GM21390 (cell line): ENCODE measurements around the gene TMEM62.

Experiments used
- ATAC-seq: cut with Tn5 transposase; IDR thresholded peaks from one replicate; pipeline ENCODE4 v1.9.1; 2021; ENCODE audit not compliant: unreplicated experiment

TMEM62 gene

DNA sequence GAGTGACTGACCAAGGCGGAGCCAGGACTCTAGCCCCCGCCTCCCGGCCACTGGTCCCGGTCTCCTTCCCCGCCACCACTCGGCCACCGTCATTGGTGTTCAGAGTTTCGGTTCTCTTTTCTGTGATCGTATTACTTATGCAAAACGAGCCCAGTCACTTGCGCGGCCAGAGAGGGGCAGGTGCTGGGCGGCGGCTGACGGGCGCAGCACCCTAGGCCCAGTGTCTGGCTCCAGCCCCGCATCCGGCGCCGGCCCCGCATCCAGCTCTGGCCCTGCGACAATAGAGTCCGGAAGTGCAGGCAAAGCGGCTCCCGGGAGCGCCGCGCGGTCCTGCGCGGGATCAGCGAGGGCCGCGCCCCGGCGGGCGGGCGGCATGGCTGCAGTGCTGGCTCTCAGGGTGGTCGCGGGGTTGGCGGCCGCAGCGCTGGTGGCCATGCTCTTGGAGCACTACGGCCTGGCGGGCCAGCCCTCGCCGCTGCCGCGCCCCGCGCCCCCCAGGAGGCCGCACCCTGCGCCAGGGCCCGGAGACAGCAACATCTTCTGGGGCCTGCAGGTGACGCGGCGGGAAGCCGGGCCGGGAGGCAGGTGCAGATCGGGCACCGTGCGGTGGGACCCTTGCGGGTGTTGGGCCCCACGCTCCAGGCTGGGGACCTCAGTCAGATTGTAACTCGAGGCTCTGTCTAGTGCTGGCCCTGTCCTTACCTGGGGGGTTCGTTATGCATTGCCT is at the start of gene TMEM62:
TSS of gene TMEM62 (plus strand) at position 157 of the 727 bp plus-strand sequence. CDS start at position 374, 217 bp downstream.
- peak; percentile 86 for ATAC-seq

GRCh38 chr15:43085921-43086320 is 47.5 kb upstream of the TMEM62 start:
- no peak for ATAC-seq

DNA sequence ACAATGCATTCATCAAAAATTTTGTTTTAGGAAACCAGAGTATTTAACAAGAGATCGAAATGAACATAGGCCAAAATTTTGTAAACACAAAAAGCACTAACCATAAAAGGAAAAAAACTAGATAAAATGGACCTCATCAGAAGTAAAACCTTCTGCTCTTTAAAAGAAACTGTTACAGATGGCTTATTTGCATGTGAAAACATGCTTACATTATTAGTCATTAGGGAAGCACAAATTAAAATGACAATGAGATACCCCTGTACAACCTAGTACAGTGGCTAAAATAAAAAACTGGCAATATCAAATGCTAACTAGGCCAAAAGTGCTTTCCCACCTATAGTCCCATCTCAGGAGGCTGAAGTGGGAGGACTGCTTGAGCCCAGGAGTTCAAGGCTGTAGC is 46.8 kb upstream of the TMEM62 start:
- ATAC-seq: no peak

- ATAC-seq: no peak
Measured at GRCh38 chr15:43091859-43092258, 41.5 kb upstream of the TMEM62 start.

- no peak for ATAC-seq
Measured at GRCh38 chr15:43093026-43093425, 40.4 kb upstream of the TMEM62 start.

GRCh38 chr15:43094416-43095030 is 38.9 kb upstream of the TMEM62 start:
- ATAC-seq: no peak

DNA sequence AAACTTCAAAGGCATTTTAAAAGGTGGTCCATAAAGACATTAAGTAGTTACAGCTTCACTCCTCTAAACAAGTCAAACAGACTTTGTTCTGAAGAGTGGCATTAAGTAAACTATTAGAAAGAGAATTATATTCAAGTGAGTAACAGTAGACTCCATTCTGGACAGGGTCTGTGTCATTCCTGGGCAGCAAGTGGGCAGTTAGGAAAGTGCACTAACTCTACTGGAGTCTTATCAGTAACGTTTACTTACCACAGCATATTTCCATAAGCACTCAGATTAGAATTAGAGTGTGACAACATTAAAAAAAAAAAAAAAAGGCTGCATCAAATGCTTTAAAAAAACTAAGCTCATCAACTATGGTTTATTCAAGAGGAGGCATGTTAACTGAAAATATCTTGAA is 38.1 kb upstream of the TMEM62 start:
- ATAC-seq: no peak

GRCh38 chr15:43095708-43096347 is 37.6 kb upstream of the TMEM62 start:
- no peak for ATAC-seq

DNA sequence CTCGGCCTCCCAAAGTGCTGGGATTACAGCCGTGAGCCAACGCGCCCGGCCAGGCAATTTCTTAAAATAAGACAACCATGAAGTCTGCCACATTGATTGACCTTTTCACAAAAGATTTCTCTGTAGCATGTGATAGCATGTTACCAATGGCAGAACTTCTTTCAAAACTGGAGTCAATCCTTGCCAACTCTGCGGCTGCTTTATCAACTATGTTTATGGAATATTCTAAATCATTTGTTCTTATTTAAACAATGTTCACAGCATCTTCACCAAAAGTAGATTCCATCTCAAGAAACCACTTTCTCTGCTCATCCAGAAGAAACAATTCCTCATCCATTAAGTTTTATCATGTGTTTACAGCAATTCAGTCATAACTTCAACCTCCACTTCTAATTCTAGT is 37.0 kb upstream of the TMEM62 start:
- no peak for ATAC-seq

GRCh38 chr15:43099105-43099845 is 34.1 kb upstream of the TMEM62 start:
- no peak for ATAC-seq

- ATAC-seq: no peak
Measured at GRCh38 chr15:43100971-43101370, 32.4 kb upstream of the TMEM62 start.

- ATAC-seq: no peak
Measured at GRCh38 chr15:43102187-43102586, 31.2 kb upstream of the TMEM62 start.

- ATAC-seq: no peak
Measured at GRCh38 chr15:43103907-43104306, 29.5 kb upstream of the TMEM62 start.

GRCh38 chr15:43104426-43104825 is 29.0 kb upstream of the TMEM62 start:
- ATAC-seq: no peak

DNA sequence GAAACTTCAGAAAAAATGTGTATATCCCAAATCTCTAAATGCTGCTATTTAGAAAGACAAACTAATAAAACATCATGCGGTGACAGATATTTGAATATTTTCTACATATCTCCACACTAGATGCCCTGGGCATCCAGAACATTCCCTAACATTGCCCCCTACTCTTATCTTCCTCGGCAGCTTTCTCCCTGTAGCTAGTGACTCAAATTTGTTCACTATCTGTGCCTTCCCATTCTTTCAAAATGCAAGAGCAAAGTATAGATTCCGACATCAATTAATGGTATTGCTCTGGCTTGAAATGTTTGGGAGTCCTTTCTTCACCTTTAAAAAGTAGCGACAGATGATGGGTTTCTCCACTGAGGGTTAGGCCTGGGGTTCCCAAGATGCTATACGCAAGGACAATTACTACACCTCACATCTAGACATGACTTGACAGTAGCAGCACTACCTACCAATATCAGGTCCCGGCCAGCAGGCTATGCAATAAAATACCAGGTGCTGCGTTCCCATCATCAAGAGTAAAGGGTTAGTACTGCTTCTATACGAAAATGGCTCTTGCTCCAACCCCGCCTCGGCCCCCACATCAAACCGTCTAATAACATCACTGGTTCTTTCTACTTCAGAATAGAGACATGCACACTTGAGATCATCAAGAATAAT is 28.2 kb upstream of the TMEM62 start:
- no peak for ATAC-seq

DNA sequence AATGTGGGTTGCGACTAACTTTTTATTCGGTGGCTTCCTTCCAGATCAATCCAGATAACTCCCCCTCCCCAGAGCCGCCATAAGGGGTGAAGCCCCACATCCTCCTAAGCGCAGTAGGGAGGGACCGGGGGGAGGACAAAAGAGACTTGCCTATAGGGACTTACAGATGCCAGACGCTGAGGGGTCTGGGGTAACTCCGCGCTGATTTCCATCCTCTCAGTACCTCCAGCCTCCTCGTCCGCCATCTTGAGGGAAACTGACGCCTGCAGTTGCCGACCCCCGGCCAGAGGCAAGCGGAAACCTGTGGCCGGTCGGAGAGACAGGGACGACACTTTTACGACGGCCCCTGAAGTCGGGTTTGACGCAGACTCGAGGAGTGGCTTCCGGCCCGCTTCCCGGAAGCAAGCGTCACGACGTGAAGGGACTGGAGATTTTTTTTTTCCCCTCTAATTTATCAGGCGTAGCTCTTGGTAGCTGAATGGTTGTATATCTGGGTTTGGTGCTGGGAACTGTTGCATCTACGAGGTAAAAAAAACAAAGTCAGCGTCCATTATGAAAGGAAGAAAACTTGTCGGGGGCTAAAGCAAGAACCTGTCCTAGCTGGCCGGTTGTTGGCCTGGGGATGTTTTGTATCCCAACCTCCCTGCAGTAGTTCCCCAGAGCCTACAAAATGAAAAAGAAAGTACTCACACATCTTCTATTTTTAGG is 27.5 kb upstream of the TMEM62 start, which contains the start of gene UBR1:
TSS of gene UBR1 (minus strand) at position 261 of the 708 bp plus-strand sequence. CDS start at position 245, 16 bp downstream.
- peak; percentile 78 for ATAC-seq

DNA sequence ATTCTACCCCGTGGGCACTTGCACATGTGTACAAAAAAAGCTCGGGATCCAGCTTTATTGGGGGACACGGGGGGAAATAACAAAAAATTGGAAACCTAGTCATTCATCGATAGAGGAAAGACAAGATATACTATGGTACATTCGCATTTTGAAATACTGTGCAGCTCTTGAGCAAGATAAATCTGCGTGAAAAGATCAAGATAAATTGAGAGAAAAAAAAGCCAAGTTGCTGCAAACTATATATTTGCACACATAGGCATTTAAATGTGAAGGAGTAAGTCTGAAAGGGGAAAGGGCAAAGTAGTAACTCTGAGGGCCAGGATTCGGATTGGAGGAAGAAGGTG is 26.9 kb upstream of the TMEM62 start:
- no peak for ATAC-seq

GRCh38 chr15:43107751-43108150 is 25.6 kb upstream of the TMEM62 start:
- ATAC-seq: no peak

GRCh38 chr15:43111354-43111753 is 22.0 kb upstream of the TMEM62 start:
- no peak for ATAC-seq

DNA sequence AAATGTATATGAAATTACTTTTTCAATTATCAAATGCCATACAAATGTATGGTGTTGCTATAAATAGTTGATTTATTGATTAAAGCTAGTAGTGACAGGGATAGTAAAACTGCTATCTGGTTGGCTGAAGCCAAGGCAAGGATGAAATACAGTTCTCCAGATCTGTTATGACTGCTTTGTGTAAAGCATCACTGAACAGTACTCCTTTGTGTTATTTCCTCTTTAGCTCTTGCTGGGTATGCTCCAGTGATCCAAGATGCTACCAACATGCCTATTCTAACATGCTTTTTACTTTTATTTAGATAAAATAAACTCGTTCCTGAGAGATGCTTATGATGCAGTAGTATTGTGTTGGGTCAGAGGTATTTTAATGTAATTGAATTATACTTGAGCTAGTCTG is 15.1 kb upstream of the TMEM62 start:
- no peak for ATAC-seq
